Aorta (tissue), 5 donors: ENCODE results near the gene ZDHHC11. TPM values are rescaled to one million over a fixed set of nuclear protein-coding genes. Genes with fewer than 3 reads are reported as not detected.
A peak's percentile ranks its signal among the peaks of the same experiment; 100 is the strongest.
"Not testable (repeated sequence)": the region's sequence is repeated elsewhere in the genome, so short reads cannot be mapped to it uniquely, and the experiment has no call there.

Experiments
- ATAC-seq: fragments of 200-7000 bp; cut with Tn5 transposase; one replicate; pipeline ENCODE4 v1.9.1; 2022; ENCODE audit warnings: moderate library complexity; ENCODE audit not compliant: low FRiP score
- DNase-seq, 2 donors: peaks; one replicate each; pipeline ENCODE4 v3.0.0-alpha.2; 2020
- H3K27ac ChIP-seq, 2 donors: one replicate each; pipeline ENCODE4 v1.5.1; 2013; ENCODE audit warnings: low read length in 2 of 2, mild to moderate bottlenecking in 2 of 2, moderate library complexity in 2 of 2, control low read depth in 1 of 2, inconsistent platforms in 1 of 2, low read depth in 1 of 2
- H3K27me3 ChIP-seq, 2 donors: one replicate each; pipeline ENCODE4 v1.6.1; 2013; ENCODE audit warnings: control low read depth in 1 of 2, low read length in 1 of 2, mild to moderate bottlenecking in 1 of 2, moderate library complexity in 1 of 2; ENCODE audit not compliant: insufficient read depth in 2 of 2, control insufficient read depth in 1 of 2
- H3K36me3 ChIP-seq, 2 donors: one replicate each; pipeline ENCODE4 v1.6.1; 2013; ENCODE audit warnings: control low read depth in 1 of 2, low read length in 1 of 2, mild to moderate bottlenecking in 1 of 2; ENCODE audit not compliant: insufficient read depth in 2 of 2, control insufficient read depth in 1 of 2
- H3K4me1 ChIP-seq, 2 donors: one replicate each; pipeline ENCODE4 v1.6.1; 2013; ENCODE audit warnings: low read length in 2 of 2, control low read depth in 1 of 2, mild to moderate bottlenecking in 1 of 2, moderate library complexity in 1 of 2; ENCODE audit not compliant: insufficient read depth in 2 of 2, control insufficient read depth in 1 of 2
- H3K4me3 ChIP-seq, 2 donors: one replicate each; pipeline ENCODE4 v1.5.1; 2013; ENCODE audit warnings: low read length in 2 of 2, control low read depth in 1 of 2, mild to moderate bottlenecking in 1 of 2
- H3K9me3 ChIP-seq: one replicate; pipeline ENCODE4 v1.6.1; 2013; ENCODE audit warnings: mild to moderate bottlenecking, low read length; ENCODE audit not compliant: control insufficient read depth
- WGBS, 2 donors: extraction: QIAGEN DNeasy Blood & Tissue Kit; methylation state at CpG; one replicate each; pipeline ENCODE4 v1.1.7; 2013; 5-methylcytosine and 5-hydroxymethylcytosine counted together
- intact Hi-C, 2 donors: fragments of 100-400 bp; cut with DNase I; formaldehyde crosslinking; loops; one replicate each; pipeline versions ENCODE4 v1.14.2 to v1.15.0; 2022
- polyA plus RNA-seq, 2 donors: library from polyadenylated mRNA; stranded (reverse); fragments of 200-250 nt; gene quantifications; one replicate each; pipeline ENCODE4 v1.2.3, GENCODE V29; 2013
- total RNA-seq, 2 donors: library from RNA; stranded (reverse); fragmentation: NEBNext Ultra II Directional; extraction: Animal tissue kit (Norgen Biotek cat#: 25700); gene quantifications; one replicate each; pipeline ENCODE4 v1.2.1, GENCODE V29; 2021
- donor health status: healthy with polysubstance abuse.
- donor health status: Bipolar disorder and iron deficiency.
- donor health status: DM: no; HTN: no; CAD: no.
- donor health status: DM: no; HTN: no; CAD: no.
- donor health status: DM: yes; HTN: yes; CAD: no.

Gene ZDHHC11
- total and polyA plus RNA-seq, 4 donors, result 1.5 to 26.0 (median 6.2) TPM

DNA sequence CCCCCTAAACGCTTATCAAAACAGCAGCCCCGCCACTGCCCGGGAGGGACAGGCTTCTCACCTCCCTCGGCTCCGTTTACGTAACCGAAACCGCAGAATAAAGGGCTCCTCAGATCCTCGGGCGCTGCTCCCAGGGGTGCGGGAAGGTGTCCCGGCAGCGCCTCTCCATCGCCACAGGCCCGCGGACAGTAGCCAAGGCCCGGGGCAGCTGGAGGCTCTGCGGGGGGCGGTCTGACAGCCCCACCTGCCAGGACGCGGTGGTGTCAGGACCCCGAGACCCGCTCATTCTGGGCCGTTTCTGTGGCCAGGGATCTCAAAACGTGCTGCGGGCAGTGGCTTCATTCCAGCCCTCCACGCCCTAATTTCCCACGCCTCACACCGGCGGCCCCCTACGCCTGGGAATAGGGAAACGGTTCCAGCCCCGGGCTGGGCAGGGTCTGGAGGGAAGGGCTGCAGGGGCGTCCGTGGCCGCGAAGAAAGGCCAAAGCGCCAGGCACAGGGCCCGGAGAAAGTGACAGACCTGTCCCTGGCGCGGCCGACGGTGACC is 66.8 kb downstream of the ZDHHC11 start:
- H3K4me3 ChIP-seq, result peak overlapping the region; percentile 37 to 48
- H3K4me1 ChIP-seq, intact Hi-C loops, ATAC-seq, H3K27ac ChIP-seq, H3K36me3 ChIP-seq, H3K9me3 ChIP-seq, H3K27me3 ChIP-seq: not testable (repeated sequence)
- DNase-seq, result peak; percentile 52 to 85
- 1% methylated on average over 19 to 42 of the region's 43 CpGs for WGBS, 2 donors

DNA sequence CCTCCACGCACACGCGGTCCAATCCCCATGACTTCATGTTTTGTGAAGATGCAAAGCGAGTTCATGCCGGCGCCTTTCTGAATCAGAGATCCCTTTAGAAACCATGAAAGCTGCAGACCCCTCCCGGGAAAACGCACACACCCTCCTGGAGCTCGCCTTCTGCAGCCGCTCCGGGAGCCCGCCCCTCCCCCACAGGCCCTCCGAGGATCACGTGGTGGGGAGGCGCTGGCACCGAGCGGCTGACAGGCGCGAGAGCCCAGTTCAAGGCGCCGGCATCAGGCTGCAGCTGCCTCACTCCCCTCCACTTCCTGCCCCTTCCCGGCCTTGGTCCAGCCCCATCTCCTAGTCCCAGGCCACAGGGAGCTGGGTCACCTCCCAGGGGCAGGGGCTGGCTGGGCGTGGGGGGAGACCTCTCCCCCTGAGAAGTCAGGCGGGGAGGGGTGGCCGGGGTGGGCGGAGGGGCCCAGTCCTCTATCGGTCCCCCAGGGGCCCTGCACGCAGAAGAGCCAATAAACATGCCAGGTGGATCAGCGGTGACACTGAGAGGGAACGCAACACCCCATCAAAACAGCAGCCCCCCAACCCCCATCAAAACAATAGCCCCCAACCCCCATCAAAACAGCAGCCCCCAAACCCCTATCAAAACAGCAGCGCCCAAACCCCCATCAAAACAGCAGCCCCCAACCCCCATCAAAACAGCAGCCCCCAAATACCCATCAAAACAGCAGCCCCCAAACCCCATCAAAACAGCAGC is 67.6 kb downstream of the ZDHHC11 start:
- H3K9me3 ChIP-seq, intact Hi-C loops, H3K4me1 ChIP-seq, H3K27ac ChIP-seq, H3K4me3 ChIP-seq, H3K36me3 ChIP-seq, H3K27me3 ChIP-seq: not testable (repeated sequence)
- 1 to 2% methylated on average over 24 to 30 of the region's 31 CpGs for WGBS, 2 donors
- peak; percentile 72 for ATAC-seq
- DNase-seq, result peak; percentile 65 to 89

DNA sequence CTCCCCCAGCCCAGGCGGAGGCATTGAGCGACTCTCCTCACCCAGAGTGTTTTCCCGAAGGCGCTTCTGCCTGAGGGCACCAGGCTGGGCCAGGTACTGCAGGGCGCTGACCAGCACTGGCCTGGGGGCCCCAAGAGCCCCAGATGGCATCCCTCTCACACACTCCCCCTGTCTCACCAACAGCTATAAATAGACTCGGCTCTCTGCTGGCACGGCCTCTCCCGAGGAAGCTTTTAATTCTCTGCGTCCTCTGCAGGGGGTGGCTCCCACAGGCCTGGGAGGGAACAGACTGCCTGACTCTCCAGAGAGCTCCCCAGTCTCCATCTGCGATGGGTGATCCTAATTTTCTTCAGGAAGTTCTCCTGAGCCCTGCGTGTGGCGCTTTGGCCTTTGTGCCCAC is 68.4 kb downstream of the ZDHHC11 start:
- H3K4me1 ChIP-seq, intact Hi-C loops, H3K27ac ChIP-seq, H3K27me3 ChIP-seq, H3K9me3 ChIP-seq, H3K4me3 ChIP-seq, ATAC-seq, H3K36me3 ChIP-seq, DNase-seq: not testable (repeated sequence)
- no CpG with 5 or more reads among the region's 12 CpGs for WGBS, 2 donors

DNA sequence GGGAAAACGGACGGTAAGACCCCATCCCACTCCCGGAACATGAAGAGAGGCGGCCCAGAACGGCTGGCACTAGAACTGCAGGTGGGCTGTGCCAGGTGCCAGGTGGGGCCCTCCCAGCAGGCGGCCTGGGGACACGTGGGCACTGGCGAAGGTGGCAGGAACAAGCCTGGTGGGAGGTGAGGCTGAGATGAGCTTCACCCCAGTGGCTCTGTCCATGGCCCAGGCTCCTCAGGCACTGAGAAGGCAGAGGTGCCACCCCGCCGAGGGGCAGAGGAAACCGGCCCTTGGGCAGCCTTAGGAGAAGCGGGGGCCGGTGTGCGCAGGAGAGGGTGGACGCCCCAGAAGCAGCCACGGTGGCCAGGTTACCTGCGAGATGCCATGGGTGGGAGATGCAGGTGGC is 70.2 kb downstream of the ZDHHC11 start:
- H3K4me3 ChIP-seq, H3K27ac ChIP-seq, H3K4me1 ChIP-seq, H3K36me3 ChIP-seq, H3K9me3 ChIP-seq, intact Hi-C loops, ATAC-seq, H3K27me3 ChIP-seq: not testable (repeated sequence)
- 88 to 93% methylated on average over 12 to 15 of the region's 17 CpGs for WGBS, 2 donors
- DNase-seq, result peak; percentile 48 to 76

DNA sequence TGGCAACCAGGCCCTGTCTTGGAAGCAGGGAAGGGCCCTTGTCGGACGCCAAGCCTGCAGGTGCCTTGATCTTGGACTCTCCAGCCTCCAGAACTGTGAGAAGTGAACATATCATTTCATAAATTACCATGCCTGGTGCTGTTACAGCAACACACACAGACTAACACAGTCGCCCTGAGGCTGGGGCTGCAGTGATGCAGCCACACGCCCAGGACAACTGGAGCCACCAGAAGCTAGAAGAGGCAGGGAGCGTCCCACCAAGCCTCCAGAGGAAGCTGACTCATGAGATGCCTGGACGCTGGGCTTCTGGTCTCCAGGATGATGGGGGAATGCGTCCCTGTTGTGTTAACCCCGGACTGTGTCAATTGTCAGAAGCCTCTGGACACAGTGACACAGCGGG is 71.8 kb downstream of the ZDHHC11 start:
- H3K27ac ChIP-seq, H3K27me3 ChIP-seq, ATAC-seq, H3K4me1 ChIP-seq, H3K36me3 ChIP-seq, H3K4me3 ChIP-seq, H3K9me3 ChIP-seq, DNase-seq: not testable (repeated sequence)
- 83 to 91% methylated on average over 7 to 8 of the region's 9 CpGs for WGBS, 2 donors
- intact Hi-C loops, result loop anchor here (5.0 kb wide), 2 partner anchors 92 to 97 kb away; no protein-coding TSS in a partner anchor

DNA sequence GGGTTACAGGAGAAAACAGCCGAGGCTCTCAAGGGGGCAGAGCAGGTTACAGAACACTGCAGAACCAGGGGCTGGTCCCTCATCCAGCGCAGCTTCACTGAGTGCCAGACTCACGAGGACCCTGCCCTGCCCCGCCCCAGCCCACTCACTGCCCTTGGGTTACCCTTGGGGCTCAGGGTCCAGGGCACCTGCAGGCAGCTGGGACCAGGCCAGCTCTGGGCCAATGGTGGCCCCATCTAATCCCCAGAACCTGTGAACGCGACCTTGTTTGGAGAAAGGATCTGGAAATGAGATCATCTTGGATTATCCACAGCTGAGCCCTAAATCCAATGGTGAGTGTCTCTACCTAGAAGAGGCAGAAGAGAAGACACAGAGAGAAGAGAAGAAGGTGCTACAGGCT is 72.4 kb downstream of the ZDHHC11 start:
- not testable (repeated sequence) for H3K4me1 ChIP-seq, H3K9me3 ChIP-seq, ATAC-seq, H3K27me3 ChIP-seq, H3K36me3 ChIP-seq, H3K27ac ChIP-seq, H3K4me3 ChIP-seq
- intact Hi-C loops, result loop anchor here (5.0 kb wide), 2 partner anchors 91 to 96 kb away; no protein-coding TSS in a partner anchor
- peak in 1 of 2 donors; percentile 74 for DNase-seq
- WGBS, 2 donors, result 92 to 98% methylated on average over 3 of the region's 6 CpGs

DNA sequence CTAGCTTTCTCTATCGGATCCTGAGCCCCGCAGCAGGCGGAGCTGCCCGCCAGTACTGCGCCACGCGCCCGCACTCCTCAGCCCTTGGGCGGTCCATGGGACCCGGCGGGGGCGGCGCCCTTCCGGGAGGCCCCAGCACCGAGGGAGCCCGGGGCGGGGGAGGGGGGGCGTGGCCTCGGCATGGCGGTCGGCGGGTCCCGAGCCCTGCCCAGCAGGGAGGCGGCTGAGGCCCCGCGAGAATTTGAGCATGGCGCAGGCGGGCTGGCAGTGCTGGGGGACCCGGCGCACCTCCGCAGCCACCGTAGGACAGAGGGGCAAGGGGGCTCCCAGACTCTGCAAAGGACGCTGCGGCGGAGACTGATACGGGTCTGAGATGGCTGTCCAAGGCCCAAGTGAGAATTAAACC is 73.0 kb downstream of the ZDHHC11 start:
- no peaks in the 10 kb centered on the region for H3K27me3 ChIP-seq
- no peaks in the 10 kb centered on the region for H3K9me3 ChIP-seq
- DNase-seq (peak; percentile 48 to 82), ATAC-seq (no peak)
- WGBS, 2 donors, result 86 to 95% methylated on average over 34 to 36 of the region's 36 CpGs
- intact Hi-C loops, result loop anchor here (5.0 kb wide), 2 partner anchors 90 to 95 kb away; no protein-coding TSS in a partner anchor
- no peaks in the 10 kb centered on the region for H3K4me1 ChIP-seq
- H3K27ac ChIP-seq, result no peak overlapping the region
- H3K36me3 ChIP-seq, result no peaks in the 10 kb centered on the region
- H3K4me3 ChIP-seq, result no peak overlapping the region

DNA sequence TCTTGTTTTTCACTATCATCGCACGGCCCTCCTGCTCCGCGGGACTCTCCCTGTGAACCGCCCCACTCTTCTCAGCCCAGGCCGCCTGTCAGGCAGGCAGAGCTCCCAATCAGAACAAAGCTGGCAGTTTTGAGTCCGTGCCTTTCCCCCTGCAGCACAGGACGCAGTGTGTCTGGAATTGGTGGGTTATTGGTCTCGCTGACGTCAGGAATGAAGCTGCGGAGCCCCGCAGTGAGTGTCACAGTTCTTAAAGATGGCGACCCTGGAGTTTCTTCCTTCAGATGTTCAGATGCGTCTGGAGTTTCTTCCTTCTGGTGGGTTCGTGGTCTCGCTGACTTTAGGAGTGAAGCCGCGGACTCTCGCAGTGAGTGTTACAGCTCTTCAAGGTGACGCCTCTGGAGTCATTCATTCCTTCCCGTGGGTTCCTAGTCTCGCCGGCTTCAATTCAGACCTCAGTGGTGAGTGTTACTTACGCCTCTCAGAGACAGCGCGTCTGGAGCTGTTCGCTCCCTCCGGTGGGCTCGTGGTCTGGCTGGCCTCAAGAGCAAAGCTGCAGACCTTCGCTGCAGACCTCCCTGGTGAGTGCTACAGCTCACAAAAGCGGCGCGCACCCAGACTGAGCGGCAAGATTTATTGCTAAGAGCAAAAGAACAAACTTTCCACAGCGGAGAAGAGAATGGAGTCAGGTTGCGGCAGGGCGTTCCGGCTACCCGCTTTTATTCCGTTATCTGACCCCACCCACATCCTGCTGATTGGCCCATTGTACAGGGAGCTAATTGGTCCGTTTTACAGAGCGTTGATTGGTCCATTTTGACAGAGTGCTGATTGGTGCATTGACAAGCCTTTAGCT is 73.7 kb downstream of the ZDHHC11 start:
- 71 to 86% methylated on average over 42 of the region's 42 CpGs for WGBS, 2 donors
- H3K36me3 ChIP-seq, result no peaks in the 10 kb centered on the region
- H3K4me3 ChIP-seq, result no peak overlapping the region
- H3K4me1 ChIP-seq, result no peaks in the 10 kb centered on the region
- no peaks in the 10 kb centered on the region for H3K27me3 ChIP-seq
- no peak overlapping the region for H3K27ac ChIP-seq
- DNase-seq (peak in 1 of 2 donors; percentile 84), ATAC-seq (no peak)
- no peaks in the 10 kb centered on the region for H3K9me3 ChIP-seq
- intact Hi-C loops, result loop anchor here (5.0 kb wide), 2 partner anchors 90 to 95 kb away; no protein-coding TSS in a partner anchor
